SU-DHL-6 (cell line): Measurements from ENCODE around the gene DNAH3.

Experiments
- H2AFZ ChIP-seq: fragments of 200-600 bp; sonication (generic); 2 replicates; pipeline ENCODE4 v1.6.1; 2014; ENCODE audit warnings: low read depth, mild to moderate bottlenecking, moderate library complexity, mixed read lengths, antibody characterized with exemption, low read length; ENCODE audit not compliant: severe bottlenecking
- H3F3A ChIP-seq: fragments of 200-600 bp; shearing (Covaris generic); 2 replicates; pipeline ENCODE4 v1.6.0; 2016; ENCODE audit warnings: antibody characterized with exemption, mild to moderate bottlenecking; ENCODE audit not compliant: insufficient read depth
- H3K27ac ChIP-seq: fragments of 200-600 bp; sonication (generic); 2 replicates; pipeline ENCODE4 v1.5.1; 2016; ENCODE audit warnings: low read depth, mild to moderate bottlenecking, low read length, moderate library complexity, mixed read lengths
- H3K27me3 ChIP-seq: fragments of 200-600 bp; sonication (generic), shearing (Covaris generic); 2 replicates; pipeline ENCODE4 v1.6.0; 2014; ENCODE audit warnings: mild to moderate bottlenecking, low read length
- H3K36me3 ChIP-seq: fragments of 200-600 bp; sonication (generic); 2 replicates; pipeline ENCODE4 v1.6.1; 2014; ENCODE audit warnings: mild to moderate bottlenecking, low read length, mixed read lengths
- H3K4me2 ChIP-seq: fragments of 300-600, 200-600 bp; shearing (Covaris generic), sonication (generic); 2 replicates; pipeline ENCODE4 v1.6.0; 2014; ENCODE audit warnings: low read length, low read depth, mild to moderate bottlenecking; ENCODE audit not compliant: poor library complexity, severe bottlenecking
- H3K4me3 ChIP-seq: fragments of 200-600 bp; sonication (generic); 2 replicates; pipeline ENCODE4 v1.5.1; 2014; ENCODE audit warnings: antibody characterized with exemption, low read length, mild to moderate bottlenecking, mixed read lengths; ENCODE audit not compliant: insufficient read depth, poor library complexity, severe bottlenecking
- H3K79me2 ChIP-seq: fragments of 200-600 bp; sonication (generic); 2 replicates; pipeline ENCODE4 v1.6.1; 2014; ENCODE audit warnings: mild to moderate bottlenecking, low read length, moderate library complexity; ENCODE audit not compliant: insufficient read depth
- H3K9ac ChIP-seq: fragments of 200-600 bp; sonication (generic); 2 replicates; pipeline ENCODE4 v1.7.0; 2014; ENCODE audit warnings: mild to moderate bottlenecking, low read length
- H3K9me2 ChIP-seq: fragments of 200-600 bp; sonication (generic); replicated peaks from 2 replicates; pipeline ENCODE4 v1.6.1; 2014; ENCODE audit warnings: low read length; ENCODE audit not compliant: insufficient read depth
- H3K9me3 ChIP-seq: fragments of 200-600 bp; sonication (generic); 2 replicates; pipeline ENCODE4 v1.6.1; 2014; ENCODE audit warnings: low read length, mixed read lengths; ENCODE audit not compliant: insufficient read depth
- H4K20me1 ChIP-seq: fragments of 200-600 bp; sonication (generic); 2 replicates; pipeline ENCODE4 v1.6.1; 2014; ENCODE audit warnings: low read depth, mild to moderate bottlenecking, antibody characterized with exemption, low read length, moderate library complexity, mixed read lengths
- EZH2phosphoT487 ChIP-seq: fragments of 200-600 bp; sonication (generic), shearing (Covaris generic); conservative IDR thresholded peaks from 2 replicates; pipeline ENCODE4 v1.6.1; 2018; ENCODE audit warnings: mild to moderate bottlenecking, antibody characterized with exemption, low read length, moderate library complexity, mixed read lengths
- TF ChIP-seq, protein P1 (sequence below): fragments of 200-600 bp; sonication (generic); IDR thresholded peaks from one replicate; pipeline ENCODE4 v1.5.1; 2017; ENCODE audit warnings: antibody characterized with exemption, mild to moderate bottlenecking, low read length, moderate library complexity; ENCODE audit not compliant: insufficient read depth, poor library complexity, severe bottlenecking

DNAH3 gene

DNA sequence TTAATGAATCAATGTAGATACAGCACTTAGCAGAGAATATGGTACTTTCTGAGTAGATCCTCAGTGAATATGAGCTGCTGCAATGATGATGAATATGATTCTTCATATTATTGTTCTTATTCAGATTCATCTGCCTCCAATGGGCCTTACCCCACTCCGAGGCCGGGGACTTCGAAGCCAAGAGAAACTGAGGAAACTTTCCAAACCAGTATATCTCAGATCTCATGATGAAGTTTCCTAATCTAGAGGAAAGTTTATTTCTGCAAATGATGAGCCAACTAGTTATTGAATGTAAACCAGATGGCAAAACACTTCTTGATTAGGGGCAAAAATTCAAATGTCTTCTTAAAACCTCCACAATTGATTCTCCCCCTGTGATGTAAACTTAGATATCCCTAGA, 226.8 kb downstream of the DNAH3 start:
- TF ChIP-seq, protein P1, sequence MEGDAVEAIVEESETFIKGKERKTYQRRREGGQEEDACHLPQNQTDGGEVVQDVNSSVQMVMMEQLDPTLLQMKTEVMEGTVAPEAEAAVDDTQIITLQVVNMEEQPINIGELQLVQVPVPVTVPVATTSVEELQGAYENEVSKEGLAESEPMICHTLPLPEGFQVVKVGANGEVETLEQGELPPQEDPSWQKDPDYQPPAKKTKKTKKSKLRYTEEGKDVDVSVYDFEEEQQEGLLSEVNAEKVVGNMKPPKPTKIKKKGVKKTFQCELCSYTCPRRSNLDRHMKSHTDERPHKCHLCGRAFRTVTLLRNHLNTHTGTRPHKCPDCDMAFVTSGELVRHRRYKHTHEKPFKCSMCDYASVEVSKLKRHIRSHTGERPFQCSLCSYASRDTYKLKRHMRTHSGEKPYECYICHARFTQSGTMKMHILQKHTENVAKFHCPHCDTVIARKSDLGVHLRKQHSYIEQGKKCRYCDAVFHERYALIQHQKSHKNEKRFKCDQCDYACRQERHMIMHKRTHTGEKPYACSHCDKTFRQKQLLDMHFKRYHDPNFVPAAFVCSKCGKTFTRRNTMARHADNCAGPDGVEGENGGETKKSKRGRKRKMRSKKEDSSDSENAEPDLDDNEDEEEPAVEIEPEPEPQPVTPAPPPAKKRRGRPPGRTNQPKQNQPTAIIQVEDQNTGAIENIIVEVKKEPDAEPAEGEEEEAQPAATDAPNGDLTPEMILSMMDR = no peak
- no peak for TF ChIP-seq EZH2phosphoT487
- Histone ChIP-seq H4K20me1 (no peaks in the 10 kb centered on the region), H3K27ac (no peak overlapping the region), H3F3A (no peaks in the 10 kb centered on the region), H3K9ac (no peak overlapping the region), H2AFZ (no peak overlapping the region), H3K9me2 (no peaks in the 10 kb centered on the region), H3K9me3 (no peaks in the 10 kb centered on the region), H3K4me2 (no peak overlapping the region), H3K79me2 (no peaks in the 10 kb centered on the region), H3K4me3 (no peak overlapping the region), H3K36me3 (no peaks in the 10 kb centered on the region), H3K27me3 (no peaks in the 10 kb centered on the region)

DNA sequence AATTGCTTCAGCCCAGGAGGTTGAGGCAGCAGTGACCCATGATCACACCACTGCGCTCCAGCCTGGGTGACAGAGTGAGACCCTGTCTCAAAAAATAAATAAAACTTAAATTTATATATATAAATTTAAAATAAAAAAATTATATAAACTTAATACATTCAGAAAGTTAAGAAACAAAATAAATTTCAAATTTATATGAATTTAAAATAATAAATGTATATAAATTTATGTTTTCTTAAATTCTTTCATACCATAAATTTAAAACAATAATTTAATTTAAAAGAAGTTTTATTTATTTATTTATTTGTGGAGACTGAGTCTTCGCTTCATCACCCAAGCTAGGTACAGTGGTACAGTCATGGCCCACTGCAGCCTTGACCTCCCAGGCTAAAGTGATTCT, 229.8 kb downstream of the DNAH3 start:
- no peak overlapping the region for H3K27ac ChIP-seq
- H3K4me3 ChIP-seq = no peak overlapping the region
- H3K9me3 ChIP-seq = no peaks in the 10 kb centered on the region
- no peaks in the 10 kb centered on the region for H3K9me2 ChIP-seq
- H3K4me2 ChIP-seq = no peak overlapping the region
- H3K27me3 ChIP-seq = no peaks in the 10 kb centered on the region
- H3K36me3 ChIP-seq = no peaks in the 10 kb centered on the region
- 0 out of 2 replicates have a peak, but pooled peaks cover 3% of the 10 kb centered on the region for H3F3A ChIP-seq
- no peaks in the 10 kb centered on the region for H3K79me2 ChIP-seq
- no peak overlapping the region for H3K9ac ChIP-seq
- no peak overlapping the region for H2AFZ ChIP-seq
- no peak for TF ChIP-seq EZH2phosphoT487
- TF ChIP-seq, protein P1 = no peak
- H4K20me1 ChIP-seq = no peaks in the 10 kb centered on the region

DNA sequence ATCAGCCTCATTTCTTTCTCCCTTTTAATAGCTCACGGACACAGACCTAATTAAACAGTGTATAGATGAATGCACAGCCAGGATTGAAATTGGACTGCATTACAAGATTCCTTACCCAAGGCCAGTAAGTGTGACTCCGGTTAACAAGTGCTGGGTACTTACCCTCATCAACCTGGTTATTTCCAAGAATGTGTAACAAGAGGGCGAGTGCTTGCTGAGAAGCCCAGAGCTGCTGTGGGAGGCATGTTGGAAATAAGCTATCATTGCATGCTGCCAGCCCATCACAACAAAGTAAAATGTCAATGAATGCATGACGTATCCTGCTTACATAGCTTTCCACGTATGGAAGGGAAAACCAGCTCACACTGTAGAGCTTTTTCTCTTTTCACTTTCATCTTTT, 230.6 kb downstream of the DNAH3 start:
- no peaks in the 10 kb centered on the region for H3K79me2 ChIP-seq
- H3K27ac ChIP-seq = no peak overlapping the region
- no peak overlapping the region for H3K9ac ChIP-seq
- H3K4me3 ChIP-seq = no peak overlapping the region
- no peaks in the 10 kb centered on the region for H4K20me1 ChIP-seq
- no peak overlapping the region for H2AFZ ChIP-seq
- no peaks in the 10 kb centered on the region for H3K36me3 ChIP-seq
- peaks cover 8% of the 10 kb centered on the region; the same call in 1 of the 2 replicates for H3F3A ChIP-seq
- H3K9me3 ChIP-seq = no peaks in the 10 kb centered on the region
- H3K9me2 ChIP-seq = no peaks in the 10 kb centered on the region
- no peak overlapping the region for H3K4me2 ChIP-seq
- TF ChIP-seq EZH2phosphoT487 = no peak
- TF ChIP-seq, protein P1 = no peak
- H3K27me3 ChIP-seq = no peaks in the 10 kb centered on the region
